B cell (primary cell): ENCODE measurements around the gene MAIP1. TPM values are rescaled to one million over a fixed set of nuclear protein-coding genes. Genes with fewer than 3 reads are reported as not detected.

Experiments used
- ATAC-seq: fragments of 200-7000 bp; cut with Tn5 transposase; one replicate; pipeline ENCODE4 v1.10.0; 2021; ENCODE audit warnings: low read depth, mild to moderate bottlenecking, moderate number of reproducible peaks, moderate library complexity
- CTCF ChIA-PET: fragments of 350-600 bp; sonication (Branson Sonifier 250); formaldehyde crosslinking; loops from one replicate; lab custom pipeline; 2021; ENCODE audit warnings: antibody characterized with exemption, inconsistent platforms; lab: Charles Lee
- POLR2A ChIA-PET: fragments of 350-600 bp; sonication (Branson Sonifier 250); formaldehyde crosslinking; loops from one replicate; lab custom pipeline; 2021; ENCODE audit warnings: antibody characterized with exemption; lab: Charles Lee
- DNase-seq: peaks from one replicate; pipeline ENCODE4 v3.0.0; 2013
- H2AFZ ChIP-seq: 2 replicates; pipeline ENCODE4 v1.6.1; 2012; ENCODE audit warnings: mild to moderate bottlenecking, low read depth, low read length; ENCODE audit not compliant: insufficient read depth, poor library complexity, severe bottlenecking
- H3K27ac ChIP-seq, 2 donors: 1 replicate in 1 of 2; 2 replicates in 1 of 2; pipeline ENCODE4 v1.5.1; 2012 to 2013; ENCODE audit warnings: low read length in 2 of 2, mild to moderate bottlenecking in 2 of 2, moderate library complexity in 1 of 2
- H3K27me3 ChIP-seq, 4 experiments: fragments of 200-600 bp in 1 of 4; sonication (generic) in 1 of 4; replicated peaks in 1 of 4; 1 replicate in 2 of 4; 2 replicates in 2 of 4; pipeline versions ENCODE4 v1.6.1 to v1.7.0; 2013 to 2016; ENCODE audit warnings: low read length in 3 of 4, mild to moderate bottlenecking in 2 of 4, mixed read lengths in 1 of 4, moderate library complexity in 1 of 4; ENCODE audit not compliant: insufficient read depth in 4 of 4, control insufficient read depth in 3 of 4; ENCODE audit errors: control extremely low read depth in 1 of 4
- H3K36me3 ChIP-seq, 2 experiments: replicated peaks in 1 of 2; 1 replicate in 1 of 2; 2 replicates in 1 of 2; pipeline versions ENCODE4 v1.6.1 to v1.7.1; 2013; ENCODE audit warnings: low read length in 1 of 2; ENCODE audit not compliant: insufficient read depth in 2 of 2, control insufficient read depth in 1 of 2; ENCODE audit errors: control extremely low read depth in 1 of 2, extremely low read depth in 1 of 2
- H3K4me1 ChIP-seq, 2 donors: fragments of 200-600 bp in 1 of 2; sonication (generic) in 1 of 2; 1 replicate in 1 of 2; 2 replicates in 1 of 2; pipeline versions ENCODE4 v1.5.1 to v1.6.1; 2013 to 2017; ENCODE audit warnings: low read length in 2 of 2; ENCODE audit not compliant: control insufficient read depth in 2 of 2, insufficient read depth in 2 of 2
- H3K4me2 ChIP-seq: replicated peaks from 2 replicates; pipeline ENCODE3; 2012; ENCODE audit warnings: mild to moderate bottlenecking, low read depth, low read length; ENCODE audit not compliant: poor library complexity, severe bottlenecking
- H3K4me3 ChIP-seq, 5 experiments: fragments of 200-600 bp in 1 of 5; sonication (generic) in 1 of 5; 1 replicate in 3 of 5; 2 replicates in 2 of 5; pipeline versions ENCODE4 v1.5.1 to v1.7.0; 2011 to 2016; ENCODE audit warnings: low read length in 4 of 5, mild to moderate bottlenecking in 4 of 5, low read depth in 2 of 5, control low read depth in 1 of 5, moderate library complexity in 1 of 5; ENCODE audit not compliant: insufficient read depth in 1 of 5; ENCODE audit errors: control extremely low read depth in 1 of 5, extremely low read depth in 1 of 5
- H3K79me2 ChIP-seq: fragments of 200-600 bp; sonication (generic); one replicate; pipeline ENCODE4 v1.6.0; 2016; ENCODE audit warnings: low read length; ENCODE audit not compliant: control insufficient read depth, insufficient read depth
- H3K9ac ChIP-seq: fragments of 200-600 bp; sonication (generic); 2 replicates; pipeline ENCODE4 v1.6.1; 2017; ENCODE audit warnings: mild to moderate bottlenecking, low read length, moderate library complexity
- H3K9me3 ChIP-seq, 3 donors: one replicate each; pipeline versions ENCODE4 v1.6.1 to v1.7.1; 2013; ENCODE audit warnings: low read length in 2 of 3; ENCODE audit not compliant: control insufficient read depth in 2 of 3, insufficient read depth in 1 of 3; ENCODE audit errors: control extremely low read depth in 1 of 3
- H4K20me1 ChIP-seq: 2 replicates; pipeline ENCODE4 v1.6.0; 2012; ENCODE audit warnings: mild to moderate bottlenecking, low read length; ENCODE audit not compliant: insufficient read depth, control insufficient read depth, poor library complexity, severe bottlenecking
- H3K27ac Mint-ChIP-seq: one replicate; pipeline ENCODE4 v1.8.0; 2021; ENCODE audit warnings: mixed read lengths
- H3K27me3 Mint-ChIP-seq: one replicate; pipeline ENCODE4 v1.8.0; 2021; ENCODE audit warnings: mixed read lengths
- H3K4me1 Mint-ChIP-seq: one replicate; pipeline ENCODE4 v1.8.0; 2021; ENCODE audit warnings: mixed read lengths
- H3K4me3 Mint-ChIP-seq: one replicate; pipeline ENCODE4 v1.8.0; 2021; ENCODE audit warnings: mixed read lengths
- H3K9me3 Mint-ChIP-seq: one replicate; pipeline ENCODE4 v1.8.0; 2022; ENCODE audit warnings: mixed read lengths; ENCODE audit not compliant: insufficient read depth
- EZH2 ChIP-seq: IDR thresholded peaks from 2 replicates; pipeline ENCODE4 v1.6.1; 2012; ENCODE audit warnings: borderline replicate concordance, low read depth, mild to moderate bottlenecking, moderate library complexity, low read length; ENCODE audit not compliant: insufficient read depth, poor library complexity, severe bottlenecking
- WGBS: methylation state at CpG from one replicate; pipeline ENCODE4 v1.1.5; 2013; ENCODE audit warnings: missing lambda C conversion rate; ENCODE audit not compliant: insufficient coverage; 5-methylcytosine and 5-hydroxymethylcytosine counted together
- intact Hi-C: fragments of 100-400 bp; cut with micrococcal nuclease; formaldehyde crosslinking; loops from one replicate; pipeline ENCODE4 v1.10.0; 2022
- polyA plus RNA-seq: library from polyadenylated mRNA; depleted of rRNA; stranded (reverse); fragments of >200 nt; gene quantifications from 2 replicates; pipeline ENCODE4 v1.2.3, GENCODE V29; 2012
- total RNA-seq, 2 donors: library from RNA; stranded (reverse); fragments of 120-200 nt in 1 of 2; gene quantifications; 1 replicate in 1 of 2; 2 replicates in 1 of 2; pipeline versions ENCODE4 v1.2.3 to v1.2.4, GENCODE V29; 2013 to 2022
- TF ChIP-seq, protein P1 (sequence below): fragments of 200-600 bp; IDR thresholded peaks from one replicate; pipeline ENCODE4 v1.8.0; 2022; ENCODE audit warnings: antibody characterized with exemption, mild to moderate bottlenecking

Gene MAIP1
- total and polyA plus RNA-seq, 2 donors (not counting 1 experiment from before 2014, with no cell fraction given): 14.4 to 15.8 TPM

- H3K27me3 ChIP-seq: no peaks in the 10 kb centered on the region
- WGBS: no CpG with 5 or more reads among the region's 2 CpGs
- H3K27ac Mint-ChIP-seq: no peak overlapping the region
- no peaks in the 10 kb centered on the region for H3K4me1 Mint-ChIP-seq
- CTCF ChIA-PET: no interaction called here
- H3K27me3 Mint-ChIP-seq: no peaks in the 10 kb centered on the region
- no peak overlapping the region for H3K27ac ChIP-seq
- no peak for ATAC-seq
- no peaks in the 10 kb centered on the region for H3K79me2 ChIP-seq
- H2AFZ ChIP-seq: no peak overlapping the region
- H4K20me1 ChIP-seq: no peaks in the 10 kb centered on the region
- H3K9me3 Mint-ChIP-seq: no peaks in the 10 kb centered on the region
- POLR2A ChIA-PET: no interaction called here
- peaks cover 13 to 17% of the 10 kb centered on the region in 2 experiments for H3K36me3 ChIP-seq
- H3K4me3 Mint-ChIP-seq: no peak overlapping the region
- H3K4me3 ChIP-seq: no peak overlapping the region
- intact Hi-C loops: no loop called here
- no peak for TF ChIP-seq EZH2
- TF ChIP-seq, protein P1, sequence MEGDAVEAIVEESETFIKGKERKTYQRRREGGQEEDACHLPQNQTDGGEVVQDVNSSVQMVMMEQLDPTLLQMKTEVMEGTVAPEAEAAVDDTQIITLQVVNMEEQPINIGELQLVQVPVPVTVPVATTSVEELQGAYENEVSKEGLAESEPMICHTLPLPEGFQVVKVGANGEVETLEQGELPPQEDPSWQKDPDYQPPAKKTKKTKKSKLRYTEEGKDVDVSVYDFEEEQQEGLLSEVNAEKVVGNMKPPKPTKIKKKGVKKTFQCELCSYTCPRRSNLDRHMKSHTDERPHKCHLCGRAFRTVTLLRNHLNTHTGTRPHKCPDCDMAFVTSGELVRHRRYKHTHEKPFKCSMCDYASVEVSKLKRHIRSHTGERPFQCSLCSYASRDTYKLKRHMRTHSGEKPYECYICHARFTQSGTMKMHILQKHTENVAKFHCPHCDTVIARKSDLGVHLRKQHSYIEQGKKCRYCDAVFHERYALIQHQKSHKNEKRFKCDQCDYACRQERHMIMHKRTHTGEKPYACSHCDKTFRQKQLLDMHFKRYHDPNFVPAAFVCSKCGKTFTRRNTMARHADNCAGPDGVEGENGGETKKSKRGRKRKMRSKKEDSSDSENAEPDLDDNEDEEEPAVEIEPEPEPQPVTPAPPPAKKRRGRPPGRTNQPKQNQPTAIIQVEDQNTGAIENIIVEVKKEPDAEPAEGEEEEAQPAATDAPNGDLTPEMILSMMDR: no peak
- H3K4me2 ChIP-seq: no peak overlapping the region
- no peak overlapping the region for H3K9ac ChIP-seq
- no peak for DNase-seq
- no peaks in the 10 kb centered on the region for H3K9me3 ChIP-seq
- no peaks in the 10 kb centered on the region for H3K4me1 ChIP-seq
Measured at GRCh38 chr2:199929262-199929661, 26.1 kb upstream of the MAIP1 start.

DNA sequence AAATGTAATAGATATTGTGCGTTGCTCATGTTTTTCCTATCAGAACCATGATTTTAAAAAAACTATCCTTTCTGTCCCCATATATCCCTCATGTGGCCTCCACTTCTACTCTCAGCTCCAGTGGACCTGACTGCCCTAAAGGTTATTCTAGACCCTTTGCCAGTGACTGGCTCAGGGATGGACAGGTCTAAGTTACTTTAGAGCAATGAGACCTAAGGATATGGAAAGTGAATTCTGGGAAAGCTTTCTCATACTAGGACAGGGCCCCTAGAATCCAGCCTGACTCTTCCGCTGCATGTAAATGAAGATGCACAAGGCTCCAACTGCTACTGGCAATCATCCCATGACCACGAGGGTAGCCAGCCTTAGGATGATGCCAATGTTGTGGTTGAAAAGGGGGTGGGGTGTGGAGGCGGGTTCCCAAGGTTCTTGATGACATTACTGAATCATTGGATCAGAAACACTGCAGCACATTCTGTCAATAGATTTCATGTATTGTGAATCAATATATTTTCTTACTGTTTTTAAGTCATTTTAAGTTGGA lies 23.0 kb upstream of the MAIP1 start:
- no peak for TF ChIP-seq EZH2
- TF ChIP-seq, protein P1: no peak
- CTCF ChIA-PET: no interaction called here

More for the DNA sequence above, 23.0 kb upstream of the MAIP1 start:
- Histone ChIP-seq H2AFZ (no peak overlapping the region), H3K9ac (no peak overlapping the region), H3K4me3 (no peak overlapping the region), H3K27me3 (no peaks in the 10 kb centered on the region), H4K20me1 (no peaks in the 10 kb centered on the region), H3K9me3 (no peaks in the 10 kb centered on the region), H3K4me2 (no peak overlapping the region), H3K36me3 (peaks cover 13 to 15% of the 10 kb centered on the region in 2 experiments), H3K4me1 (no peaks in the 10 kb centered on the region), H3K79me2 (no peaks in the 10 kb centered on the region), H3K27ac (no peak overlapping the region)
- H3K9me3 Mint-ChIP-seq: no peaks in the 10 kb centered on the region
- H3K4me1 Mint-ChIP-seq: no peaks in the 10 kb centered on the region
- POLR2A ChIA-PET: no interaction called here
- DNase-seq: no peak
- no peak for ATAC-seq
- whole genome bisulfite sequencing: no CpG with 5 or more reads among the region's 4 CpGs
- H3K4me3 Mint-ChIP-seq: no peak overlapping the region
- intact Hi-C loops: no loop called here
- H3K27ac Mint-ChIP-seq: peak overlapping the region; percentile 1
- H3K27me3 Mint-ChIP-seq: no peaks in the 10 kb centered on the region
